HepG2 (cell line): ENCODE results near the gene CCDC192. TPM values are rescaled to one million over a fixed set of nuclear protein-coding genes. Genes with fewer than 3 reads are reported as not detected.

ENCODE experiments used
- ATAC-seq: fragments of 200-7000 bp; cut with Tn5 transposase; 3 replicates; pipeline ENCODE4 v1.9.1; 2020; ENCODE audit warnings: mild to moderate bottlenecking, moderate library complexity
- BruUV-seq: library from RNA; stranded (reverse); fragments of 400-500 nt; replicated peaks from 2 replicates; lab custom pipeline; 2021; lab: Mats Ljungman, UMichigan
- CTCF ChIA-PET: fragments of 300-600 bp; formaldehyde crosslinking; extraction: SDS; loops from one replicate; lab custom pipeline; 2021; ENCODE audit warnings: low total read pairs, inconsistent platforms, low intra/inter-chr PET ratio; lab: Yijun Ruan, JAX
- POLR2A ChIA-PET: fragments of 350-600 bp; sonication (Branson Sonifier 250); formaldehyde crosslinking; loops from one replicate; lab custom pipeline; 2020; ENCODE audit warnings: antibody characterized with exemption, inconsistent platforms; lab: Yijun Ruan, JAX
- DNase-seq: peaks from one replicate; pipeline ENCODE4 v3.0.0-alpha.2; 2015; ENCODE audit warnings: low spot score
- FAIRE-seq: peaks from 3 replicates; lab custom pipeline; 2011; peaks lifted over from hg19 to GRCh38; lab: Jason Lieb, UNC
- H2AFZ ChIP-seq: one replicate; pipeline ENCODE4 v1.6.1; 2011; ENCODE audit warnings: low read length, inconsistent platforms
- H3K27ac ChIP-seq: fragments of 300-600 bp; 3 replicates; pipeline ENCODE4 v1.8.0; 2011; ENCODE audit warnings: mixed run types, mild to moderate bottlenecking, mixed read lengths, low read length, inconsistent platforms; ENCODE audit not compliant: insufficient read depth; ENCODE audit errors: extremely low read length
- H3K27me3 ChIP-seq, 2 experiments: fragments of 200-600 bp in 1 of 2; 2 replicates in 1 of 2; 3 replicates in 1 of 2; pipeline versions ENCODE4 v1.6.0 to v1.8.0; 2011; ENCODE audit warnings: low read length in 2 of 2, mild to moderate bottlenecking in 2 of 2, moderate library complexity in 2 of 2, inconsistent platforms in 1 of 2; ENCODE audit not compliant: insufficient read depth in 2 of 2, control insufficient read depth in 1 of 2
- H3K36me3 ChIP-seq, 2 experiments: fragments of 200-600 bp in 1 of 2; replicated peaks in 1 of 2; 2 replicates in 1 of 2; 3 replicates in 1 of 2; pipeline versions ENCODE4 v1.5.1 to v1.8.0; 2011; ENCODE audit warnings: low read length in 2 of 2, inconsistent platforms in 1 of 2; ENCODE audit not compliant: insufficient read depth in 2 of 2, control insufficient read depth in 1 of 2
- H3K4me1 ChIP-seq: 2 replicates; pipeline ENCODE4 v1.5.1; 2012; ENCODE audit warnings: low read length, inconsistent platforms; ENCODE audit not compliant: insufficient read depth
- H3K4me2 ChIP-seq: 2 replicates; pipeline ENCODE4 v1.6.0; 2011; ENCODE audit warnings: low read depth, low read length, inconsistent platforms
- H3K4me3 ChIP-seq, 3 experiments: fragments of 200-600 bp in 1 of 3; sonication (generic), shearing (Covaris generic) in 1 of 3; replicated peaks in 1 of 3; 2 replicates each; pipeline ENCODE4 v1.5.1; 2011 to 2016; ENCODE audit warnings: low read length in 3 of 3, inconsistent platforms in 2 of 3, low read depth in 2 of 3, mild to moderate bottlenecking in 2 of 3, control low read depth in 1 of 3, mixed read lengths in 1 of 3; ENCODE audit not compliant: insufficient read depth in 1 of 3
- H3K79me2 ChIP-seq: one replicate; pipeline ENCODE4 v1.6.1; 2011; ENCODE audit warnings: low read length, inconsistent platforms; ENCODE audit not compliant: insufficient read depth
- H3K9ac ChIP-seq: 2 replicates; pipeline ENCODE4 v1.6.0; 2011; ENCODE audit warnings: mild to moderate bottlenecking, low read depth, low read length, inconsistent platforms; ENCODE audit not compliant: insufficient read depth
- H3K9me3 ChIP-seq: 2 replicates; pipeline ENCODE4 v1.5.1; 2012; ENCODE audit warnings: mild to moderate bottlenecking, low read length
- H4K20me1 ChIP-seq: 2 replicates; pipeline ENCODE4 v1.6.0; 2011; ENCODE audit warnings: inconsistent platforms, mild to moderate bottlenecking, low read length, moderate library complexity; ENCODE audit not compliant: insufficient read depth
- LRRFIP1 ChIP-seq: sonication (generic); formaldehyde crosslinking; conservative IDR thresholded peaks from 2 replicates; pipeline ENCODE4 v1.4.0; 2020; ENCODE audit warnings: missing genetic modification reagents
- NFAT5 ChIP-seq: sonication (generic); formaldehyde crosslinking; IDR thresholded peaks from 2 replicates; pipeline ENCODE4 v1.4.0; 2020; ENCODE audit warnings: missing genetic modification reagents
- RAD21 ChIP-seq: fragments of 450-650 bp; formaldehyde crosslinking; IDR thresholded peaks from 2 replicates; pipeline ENCODE4 v1.5.0; 2020; ENCODE audit warnings: mild to moderate bottlenecking
- RARG ChIP-seq: sonication (generic); formaldehyde crosslinking; IDR thresholded peaks from 2 replicates; pipeline ENCODE4 v1.4.0; 2020; ENCODE audit warnings: low read depth, mild to moderate bottlenecking, missing genetic modification reagents
- REST ChIP-seq, 2 experiments: IDR thresholded peaks; 2 replicates each; pipeline ENCODE4 v1.6.1; 2011 to 2012; ENCODE audit warnings: low read length in 2 of 2, borderline replicate concordance in 1 of 2, low read depth in 1 of 2, mild to moderate bottlenecking in 1 of 2, moderate library complexity in 1 of 2
- ZMAT3 ChIP-seq: sonication (generic); formaldehyde crosslinking; conservative IDR thresholded peaks from 2 replicates; pipeline ENCODE4 v1.7.0; 2021; ENCODE audit warnings: missing genetic modification reagents
- WGBS: methylation state at CpG from one replicate; pipeline ENCODE4 v1.1.6; 2017; ENCODE audit warnings: low lambda C conversion rate; 5-methylcytosine and 5-hydroxymethylcytosine counted together
- in situ Hi-C: cut with HindIII; loops from 2 replicates; pipeline ENCODE4 v1.10.0; 2017; ENCODE audit warnings: low pct_unique_long_range_greater_than_20kb; ENCODE audit not compliant: extremely low pct_ligation_motif_present
- intact Hi-C: fragments of 100-400 bp; cut with micrococcal nuclease; formaldehyde crosslinking; loops from one replicate; pipeline ENCODE4 v1.10.0; 2022; ENCODE audit not compliant: unreplicated experiment
- polyA plus RNA-seq, 8 experiments: library from polyadenylated mRNA; depleted of rRNA in 3 of 8; stranded (reverse) in 7 of 8; unstranded in 1 of 8; fragments of >200 nt; fragmentation: Illumina TruSeq in 4 of 8; extraction: Trizol in 4 of 8; gene quantifications; 2 replicates each; pipeline versions ENCODE4 v1.2.1 to v1.2.3, GENCODE V29; 2011 to 2016; ENCODE audit warnings: low read depth in 4 of 8, missing spikeins in 1 of 8, mixed read lengths in 1 of 8; ENCODE audit not compliant: insufficient read depth in 1 of 8
- total RNA-seq, 5 experiments: library from RNA; depleted of rRNA; stranded (reverse); fragments of >200 nt; fragmentation: Illumina TruSeq; extraction: Trizol; gene quantifications; 2 replicates each; pipeline ENCODE4 v1.2.3, GENCODE V29; 2016; ENCODE audit warnings: low read depth in 1 of 5

Gene CCDC192
- total and polyA plus RNA-seq, 2 of the 13 experiments (the other 11 are each of a cell fraction or from before 2014, with no cell fraction given) = not detected

GRCh38 chr5:127967323-127967982 is 264.3 kb downstream of the CCDC192 start:
- no peaks in the 10 kb centered on the region for H3K79me2 ChIP-seq
- H3K9ac ChIP-seq = no peak overlapping the region
- H3K36me3 ChIP-seq = no peaks in the 10 kb centered on the region
- FAIRE-seq (no peak), DNase-seq (no peak), ATAC-seq (no peak)
- no peaks in the 10 kb centered on the region for H3K27me3 ChIP-seq
- no peak overlapping the region for H3K4me3 ChIP-seq
- intact Hi-C loops (no loop called here), in situ Hi-C loops (no loop called here)
- H2AFZ ChIP-seq = no peak overlapping the region
- POLR2A ChIA-PET = no interaction called here
- WGBS = 37% methylated on average over 3 of the region's 3 CpGs
- H3K4me2 ChIP-seq = no peak overlapping the region
- CTCF ChIA-PET = no interaction called here
- no TSS peak for BruUV-seq
- no peaks in the 10 kb centered on the region for H3K4me1 ChIP-seq
- no peaks in the 10 kb centered on the region for H3K9me3 ChIP-seq
- H3K27ac ChIP-seq = no peak overlapping the region
- no peaks in the 10 kb centered on the region for H4K20me1 ChIP-seq
- TF ChIP-seq RARG (CRISPR knock-in tag) = no peak
- TF ChIP-seq REST (IDR thresholded peaks at IDR 0.05; ENCODE audit: borderline replicate concordance in 1 of 2, low read depth in 1 of 2, low read length in 2 of 2) = no peak
- no peak for TF ChIP-seq ZMAT3 (CRISPR knock-in tag)
- TF ChIP-seq NFAT5 (CRISPR knock-in tag) = no peak
- no peak for TF ChIP-seq LRRFIP1 (CRISPR knock-in tag)
- TF ChIP-seq RAD21 (CRISPR knock-in tag) = no peak
